HG03354 (cell line): Measurements from ENCODE around the gene CYB5B.
A peak's percentile ranks its signal among the peaks of the same experiment; 100 is the strongest.
"Not testable (repeated sequence)": the region's sequence is repeated elsewhere in the genome, so short reads cannot be mapped to it uniquely, and the experiment has no call there.

Experiments used
- ATAC-seq: cut with Tn5 transposase; IDR thresholded peaks from one replicate; pipeline ENCODE4 v1.9.1; 2021; ENCODE audit warnings: mild to moderate bottlenecking; ENCODE audit not compliant: unreplicated experiment, poor library complexity, severe bottlenecking

Gene CYB5B

GRCh38 chr16:69440250-69440649 lies 15.8 kb downstream of the CYB5B start:
- no peak for ATAC-seq

- not testable (repeated sequence) for ATAC-seq
Measured at GRCh38 chr16:69441030-69441429, 16.6 kb downstream of the CYB5B start.

- no peak for ATAC-seq
Measured at GRCh38 chr16:69443927-69444631, 19.7 kb downstream of the CYB5B start.

- ATAC-seq, result no peak
Measured at GRCh38 chr16:69444873-69445517, 20.6 kb downstream of the CYB5B start.

GRCh38 chr16:69448470-69449193 lies 24.2 kb downstream of the CYB5B start:
- no peak for ATAC-seq

GRCh38 chr16:69451166-69451565 lies 26.7 kb downstream of the CYB5B start:
- ATAC-seq, result no peak

GRCh38 chr16:69453936-69454335 lies 29.5 kb downstream of the CYB5B start:
- no peak for ATAC-seq

- ATAC-seq, result no peak
Measured at GRCh38 chr16:69463876-69464275, 39.5 kb downstream of the CYB5B start.

GRCh38 chr16:69465083-69465721 lies 40.8 kb downstream of the CYB5B start:
- no peak for ATAC-seq

GRCh38 chr16:69465881-69466280 lies 41.5 kb downstream of the CYB5B start:
- ATAC-seq, result no peak

- ATAC-seq, result no peak
Measured at GRCh38 chr16:69466547-69466946, 42.1 kb downstream of the CYB5B start.

- no peak for ATAC-seq
Measured at GRCh38 chr16:69467080-69467479, 42.7 kb downstream of the CYB5B start.

- no peak for ATAC-seq
Measured at GRCh38 chr16:69467531-69468204, 43.2 kb downstream of the CYB5B start.

GRCh38 chr16:69469807-69470561 lies 45.6 kb downstream of the CYB5B start:
- peak; percentile 77 for ATAC-seq

- ATAC-seq, result no peak
Measured at GRCh38 chr16:69471121-69471520, 46.7 kb downstream of the CYB5B start.

- no peak for ATAC-seq
Measured at GRCh38 chr16:69474408-69474807, 50.0 kb downstream of the CYB5B start.

GRCh38 chr16:69476920-69477443 lies 52.6 kb downstream of the CYB5B start:
- no peak for ATAC-seq

GRCh38 chr16:69477546-69477945 lies 53.1 kb downstream of the CYB5B start:
- no peak for ATAC-seq

GRCh38 chr16:69478685-69479084 lies 54.3 kb downstream of the CYB5B start:
- ATAC-seq, result no peak
